Stimulated activated CD4-positive, alpha-beta T cell treated with anti-CD3 and anti-CD28 coated beads, Interleukin-1b, Interleukin-23, amount 100 ng/mL, for 1 hour (primary cell): Measurements from ENCODE around the gene HRC.

ENCODE experiments used
- DNase-seq, 2 donors: peaks; one replicate each; pipeline ENCODE4 v3.0.0-alpha.2; 2020; ENCODE audit warnings: low read depth in 2 of 2

HRC gene

DNA sequence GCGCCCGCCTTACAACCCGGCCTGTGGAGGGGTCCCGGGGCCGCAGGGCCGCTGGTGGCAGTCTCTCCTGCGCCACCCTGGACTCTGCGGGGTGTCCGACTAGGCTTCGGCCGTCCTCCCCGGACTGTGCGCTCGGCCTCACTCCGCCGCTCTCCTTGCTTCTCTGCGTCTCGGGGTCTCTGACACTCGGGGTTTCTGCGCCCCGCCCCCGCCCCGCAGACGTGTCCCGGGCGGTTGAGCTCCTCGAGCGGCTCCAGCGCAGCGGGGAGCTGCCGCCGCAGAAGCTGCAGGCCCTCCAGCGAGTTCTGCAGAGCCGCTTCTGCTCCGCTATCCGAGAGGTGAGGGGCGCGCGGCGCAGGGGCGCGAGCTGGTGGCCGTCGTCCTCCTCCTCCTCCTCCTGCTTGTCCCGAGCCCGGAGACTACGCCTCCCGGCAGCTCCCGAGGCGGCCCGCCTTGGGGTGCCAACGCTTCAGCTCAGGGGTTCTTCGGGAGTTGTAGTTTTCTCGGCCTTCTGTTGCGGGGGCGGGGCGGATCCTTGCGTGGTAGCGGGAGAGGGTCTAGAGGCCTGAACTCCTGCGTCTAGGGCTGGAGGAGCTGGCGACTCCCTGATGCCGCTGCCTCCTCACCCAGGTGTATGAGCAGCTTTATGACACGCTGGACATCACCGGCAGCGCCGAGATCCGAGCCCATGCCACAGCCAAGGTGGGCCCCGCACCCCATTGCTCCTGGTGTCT lies 40.4 kb downstream of the HRC start:
- DNase-seq: peak in 1 of 2 donors; percentile 42

GRCh38 chr19:49113762-49114629 lies 41.2 kb downstream of the HRC start, which contains the start of gene LIN7B:
Gene LIN7B (plus strand): TSS chr19:49114370. CDS start chr19:49114405, 35 bp downstream.
- DNase-seq: peak in 1 of 2 donors; percentile 59

- no peak for DNase-seq
Observed at GRCh38 chr19:49111218-49111998, 43.8 kb downstream of the HRC start.

DNA sequence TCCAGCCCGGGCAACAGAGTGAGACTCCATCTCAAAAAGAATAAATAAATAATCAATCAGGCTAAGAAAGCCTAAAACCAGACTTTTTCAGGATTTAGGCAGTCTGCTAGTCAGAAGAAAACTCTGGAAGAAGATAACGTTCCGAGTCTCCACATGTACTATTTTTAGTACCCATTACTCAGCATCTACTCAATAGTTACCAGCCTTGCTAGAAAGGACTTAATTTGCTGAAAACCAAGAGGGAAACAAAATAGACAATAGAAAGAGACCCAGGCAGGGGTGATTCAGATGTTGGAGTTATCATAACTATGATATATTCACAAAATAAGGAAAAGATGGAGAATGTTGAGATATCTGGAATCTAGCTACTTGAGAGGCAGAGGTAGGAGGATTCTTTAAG lies 44.6 kb downstream of the HRC start:
- DNase-seq: no peak

- DNase-seq: no peak
Observed at GRCh38 chr19:49109569-49110233, 45.5 kb downstream of the HRC start.

DNA sequence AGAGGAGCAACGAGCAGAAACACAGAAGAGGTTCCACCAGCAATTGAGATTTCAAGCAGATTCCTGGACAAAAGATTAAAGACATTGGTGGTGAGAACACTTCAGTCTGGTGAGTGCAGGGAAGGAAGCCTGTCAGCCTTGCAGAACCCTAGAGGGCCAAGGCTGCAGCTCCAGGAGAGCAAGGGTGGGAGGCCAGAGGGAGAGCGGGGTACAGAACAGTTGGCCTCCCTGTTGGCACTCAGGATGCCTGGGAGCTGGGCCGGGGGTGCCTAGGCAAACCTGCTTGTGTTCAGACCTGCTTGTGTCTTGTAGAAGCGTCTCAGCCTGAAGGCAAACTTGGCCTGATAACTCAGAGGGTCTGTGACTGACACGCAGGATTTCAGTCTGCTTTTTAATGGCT lies 46.1 kb downstream of the HRC start:
- DNase-seq: no peak

GRCh38 chr19:49107625-49108459 lies 47.4 kb downstream of the HRC start:
- no peak for DNase-seq

DNA sequence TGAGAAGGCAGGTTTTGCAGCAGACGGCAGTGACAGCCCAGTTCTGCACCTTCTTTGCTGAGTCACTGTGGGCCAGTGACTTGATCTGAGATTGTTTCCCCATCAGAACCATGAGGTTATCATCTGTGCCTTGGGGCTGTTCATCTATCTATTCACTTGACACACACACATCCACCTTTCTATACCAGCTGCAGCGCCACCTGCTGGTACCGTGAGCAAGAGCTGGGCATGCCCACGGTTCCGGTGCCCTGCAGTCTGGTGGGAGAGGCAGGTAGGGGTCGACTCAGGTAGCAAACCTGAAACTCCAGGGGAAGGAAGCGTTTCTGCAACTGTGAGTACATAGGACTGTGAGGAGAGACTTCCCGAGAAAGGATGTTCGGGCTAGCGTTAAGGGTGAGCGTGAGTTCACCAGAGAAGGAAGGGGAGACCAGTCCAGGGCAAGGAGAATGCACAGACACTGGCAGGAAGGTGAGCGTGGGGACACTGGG lies 48.5 kb downstream of the HRC start:
- DNase-seq: peak; percentile 34 to 49

DNA sequence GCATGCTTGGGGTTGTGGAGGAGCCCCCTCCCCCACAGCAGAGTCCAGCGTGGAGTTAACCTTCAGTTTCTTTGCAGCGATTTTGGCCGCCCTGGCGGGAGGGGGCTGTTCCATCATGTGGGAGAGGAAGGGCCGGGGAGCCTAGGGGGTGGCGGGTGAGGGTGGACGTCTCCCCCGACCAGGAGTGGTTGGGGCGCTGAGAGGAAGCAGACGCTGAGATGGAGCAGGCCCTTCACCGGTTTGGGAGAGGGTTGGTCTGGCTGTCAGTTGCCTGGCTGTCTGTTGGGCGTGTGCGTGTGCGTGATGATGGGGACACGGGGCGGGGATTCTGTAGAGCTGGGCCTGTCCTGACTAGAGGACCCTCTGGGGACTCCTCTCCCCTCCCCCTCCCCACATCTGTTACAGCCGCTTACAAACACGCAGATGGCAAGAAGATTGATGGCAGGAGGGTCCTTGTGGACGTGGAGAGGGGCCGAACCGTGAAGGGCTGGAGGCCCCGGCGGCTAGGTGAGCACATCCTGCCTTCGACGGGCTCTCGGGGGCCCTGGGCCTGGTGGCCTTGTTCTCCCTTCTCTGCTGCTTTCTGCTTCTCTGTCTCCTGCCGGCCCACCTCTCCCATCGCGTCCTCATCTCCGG lies 50.8 kb downstream of the HRC start:
- no peak for DNase-seq

DNA sequence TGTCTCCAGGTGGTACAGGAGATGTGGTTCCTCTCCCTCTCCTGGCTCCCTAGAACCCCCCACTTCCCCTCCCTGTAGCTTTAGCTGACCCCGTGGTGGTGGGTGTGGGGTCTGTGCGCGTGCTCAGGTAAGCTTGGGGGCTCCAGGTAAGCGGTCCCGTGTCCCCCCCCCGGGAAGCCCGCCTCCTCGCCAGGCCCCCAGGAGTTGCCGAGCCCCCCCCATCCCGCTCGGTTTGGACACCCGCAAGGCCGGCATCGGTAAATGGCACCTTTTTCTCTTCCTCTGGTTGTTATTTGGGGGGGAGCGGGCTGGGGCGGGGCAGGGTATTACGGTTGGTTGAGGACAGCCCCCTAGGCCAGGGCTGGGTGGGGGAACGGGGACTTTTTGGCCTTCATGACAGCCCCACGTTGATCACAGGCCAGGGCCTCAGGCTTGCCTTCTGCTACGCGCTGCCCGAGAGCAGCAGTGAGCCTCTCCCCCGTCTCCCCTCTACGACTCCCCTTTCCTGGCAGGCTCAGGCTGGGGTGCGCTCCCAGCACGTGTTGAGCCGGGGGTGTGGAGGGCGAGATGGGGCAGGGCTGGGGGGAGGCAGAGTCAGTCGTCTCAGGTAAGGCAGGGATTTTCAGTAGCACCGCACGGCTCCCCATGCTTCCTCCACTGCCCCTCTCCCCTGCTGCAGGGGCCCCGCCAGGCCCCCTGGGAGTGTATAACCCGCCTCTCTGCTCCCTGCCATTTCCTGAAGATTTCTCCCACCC lies 51.7 kb downstream of the HRC start:
- no peak for DNase-seq

DNA sequence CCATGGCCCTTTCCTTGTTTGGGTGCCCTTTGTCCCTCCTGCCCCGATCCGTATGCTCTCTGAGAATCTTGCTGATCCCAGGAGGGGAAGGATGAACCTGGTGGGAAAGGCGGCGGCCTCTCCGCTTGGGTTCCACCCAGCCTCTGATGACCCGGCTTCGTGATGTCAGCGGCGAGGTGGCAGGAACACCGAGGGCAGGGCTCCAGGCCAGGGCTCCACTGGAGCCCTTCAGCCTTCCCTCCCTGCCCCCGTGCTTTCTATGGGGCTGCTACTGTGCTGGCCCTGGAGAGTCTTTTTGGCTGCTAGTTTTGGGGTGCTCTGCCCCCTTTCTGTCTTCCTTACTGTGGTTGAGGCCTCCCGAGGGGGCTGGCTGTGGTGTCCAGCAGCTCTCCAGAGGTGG lies 52.9 kb downstream of the HRC start:
- no peak for DNase-seq
